HG03565 (cell line): ENCODE data around the gene CCL17.
"Not testable (repeated sequence)": the region's sequence is repeated elsewhere in the genome, so short reads cannot be mapped to it uniquely, and the experiment has no call there.

ENCODE experiments used
- ATAC-seq: cut with Tn5 transposase; IDR thresholded peaks from one replicate; pipeline ENCODE4 v1.9.1; 2021; ENCODE audit warnings: mild to moderate bottlenecking, moderate library complexity; ENCODE audit not compliant: unreplicated experiment

Gene CCL17

GRCh38 chr16:57427824-57428223 is 23.3 kb downstream of the CCL17 start:
- ATAC-seq = no peak

DNA sequence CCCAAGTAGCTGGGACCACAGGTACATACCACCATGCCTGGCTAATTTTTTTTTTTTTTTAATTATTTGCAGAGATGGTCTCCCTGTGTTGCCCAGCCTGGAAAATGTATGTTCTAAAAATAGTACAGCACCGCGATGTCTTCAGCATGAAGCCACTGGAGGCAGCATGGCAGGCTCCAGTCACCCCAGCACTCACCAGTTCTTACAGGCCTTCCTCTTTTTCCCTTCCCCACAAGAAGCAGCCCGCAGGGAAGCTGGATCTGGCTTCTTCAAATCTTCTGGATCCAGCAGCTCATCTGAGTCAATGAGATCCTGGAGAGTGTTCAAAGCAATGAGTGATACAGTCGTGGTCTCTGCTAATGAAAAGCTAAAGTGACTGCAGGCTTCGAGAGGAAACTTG is 26.4 kb downstream of the CCL17 start:
- no peak for ATAC-seq

GRCh38 chr16:57432505-57432904 is 27.9 kb downstream of the CCL17 start:
- ATAC-seq = no peak

GRCh38 chr16:57432989-57433388 is 28.4 kb downstream of the CCL17 start:
- no peak for ATAC-seq

GRCh38 chr16:57434003-57434402 is 29.4 kb downstream of the CCL17 start:
- no peak for ATAC-seq

DNA sequence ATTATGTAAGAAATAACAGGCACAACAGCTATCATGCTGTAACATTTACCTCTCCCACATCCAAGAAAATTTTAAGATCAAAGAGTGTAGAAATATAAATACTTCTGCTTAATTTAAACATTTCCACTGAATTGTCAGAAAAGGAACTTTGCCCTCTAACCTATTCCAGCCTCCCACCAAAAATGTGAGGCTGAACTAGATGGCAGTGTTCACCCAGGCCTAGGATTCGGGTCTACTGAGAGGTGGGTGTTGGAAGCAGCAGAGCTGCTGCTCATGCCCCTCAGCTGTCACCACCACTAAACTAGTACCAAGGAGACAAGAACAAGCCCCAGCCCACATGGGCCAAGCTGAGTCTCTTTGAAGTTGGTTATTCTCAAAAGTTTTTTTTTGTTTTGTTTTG is 31.3 kb downstream of the CCL17 start:
- no peak for ATAC-seq

GRCh38 chr16:57439947-57440346 is 35.4 kb downstream of the CCL17 start:
- not testable (repeated sequence) for ATAC-seq

GRCh38 chr16:57440551-57440950 is 36.0 kb downstream of the CCL17 start:
- not testable (repeated sequence) for ATAC-seq

DNA sequence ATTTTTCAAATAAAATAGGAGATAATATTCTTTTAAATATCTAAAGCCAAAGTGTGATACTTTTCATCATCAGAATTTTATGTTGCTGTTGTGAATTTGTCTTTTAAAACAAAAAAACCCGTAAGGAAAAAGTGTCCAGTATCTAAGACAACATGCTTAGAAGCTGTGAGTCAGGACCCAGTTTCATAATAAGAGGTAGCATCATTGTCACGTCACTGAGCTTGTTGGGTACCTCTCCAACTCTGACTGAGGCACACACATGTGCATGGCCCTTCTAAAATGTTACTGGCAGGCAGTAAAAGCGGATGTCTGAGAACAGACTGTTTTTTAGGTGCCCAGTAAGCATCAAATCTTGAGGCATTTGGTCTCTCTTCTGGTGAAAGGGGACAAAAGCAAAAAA is 40.1 kb downstream of the CCL17 start:
- ATAC-seq = no peak

DNA sequence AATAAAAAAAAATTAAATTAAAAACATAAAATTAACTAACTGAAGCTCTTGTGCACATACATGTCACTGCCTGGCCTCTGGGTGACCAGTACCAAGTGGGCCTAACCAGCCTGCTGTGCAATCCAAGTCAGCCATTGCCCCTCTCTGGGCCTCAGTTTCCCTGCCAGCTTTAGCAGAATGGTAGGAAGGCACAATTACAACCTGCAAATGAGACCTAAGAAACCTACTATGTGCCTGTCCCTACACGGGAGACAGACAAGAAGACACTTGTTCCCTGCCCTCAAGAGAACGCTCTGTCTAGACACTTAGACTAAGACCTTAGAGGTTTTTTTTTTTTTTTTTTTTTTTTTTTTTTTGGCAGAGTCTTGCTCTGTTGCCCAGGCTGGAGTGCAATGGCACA is 40.9 kb downstream of the CCL17 start:
- no peak for ATAC-seq

DNA sequence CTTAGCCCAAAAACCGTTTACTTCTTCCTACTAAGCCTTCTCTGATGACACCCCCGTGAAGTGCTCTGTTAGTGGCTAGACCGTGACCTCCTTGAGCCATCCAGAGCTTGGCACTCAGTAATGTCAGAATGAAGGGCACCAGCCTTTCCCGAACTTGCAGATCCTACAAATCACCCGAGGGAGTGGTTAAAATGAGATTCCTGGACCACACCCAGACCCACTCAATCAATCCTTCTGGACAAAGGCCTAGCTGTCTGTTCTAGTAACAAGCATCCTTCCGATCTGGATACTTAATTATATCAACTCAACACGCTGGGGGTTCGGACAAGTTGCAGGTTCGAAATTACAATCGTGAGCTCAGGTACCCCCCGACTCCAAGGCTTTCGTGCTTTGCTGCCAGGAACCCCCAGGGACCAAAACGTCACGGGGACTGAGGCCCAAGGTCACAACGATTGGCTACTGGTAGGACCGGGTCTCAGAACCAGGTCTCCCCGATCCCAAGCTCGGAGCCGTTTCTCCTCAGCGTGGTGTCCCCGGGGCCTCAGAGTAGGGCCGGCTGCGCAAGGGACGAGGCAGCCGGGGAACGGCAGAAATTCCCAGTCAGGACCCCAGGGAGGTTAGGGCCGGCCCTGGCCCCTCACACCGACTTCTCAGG is 42.1 kb downstream of the CCL17 start:
- ATAC-seq = peak; percentile 21

GRCh38 chr16:57447186-57447962 is 42.8 kb downstream of the CCL17 start, which contains the start of the genes CIAPIN1 and COQ9:
Gene CIAPIN1, minus strand, starts transcription at chr16:57447385. Its CDS starts 6,457 bp downstream, at chr16:57440928.
Gene COQ9, plus strand, starts transcription at chr16:57447479. Its CDS starts 27 bp downstream, at chr16:57447506.
- ATAC-seq = peak; percentile 91

DNA sequence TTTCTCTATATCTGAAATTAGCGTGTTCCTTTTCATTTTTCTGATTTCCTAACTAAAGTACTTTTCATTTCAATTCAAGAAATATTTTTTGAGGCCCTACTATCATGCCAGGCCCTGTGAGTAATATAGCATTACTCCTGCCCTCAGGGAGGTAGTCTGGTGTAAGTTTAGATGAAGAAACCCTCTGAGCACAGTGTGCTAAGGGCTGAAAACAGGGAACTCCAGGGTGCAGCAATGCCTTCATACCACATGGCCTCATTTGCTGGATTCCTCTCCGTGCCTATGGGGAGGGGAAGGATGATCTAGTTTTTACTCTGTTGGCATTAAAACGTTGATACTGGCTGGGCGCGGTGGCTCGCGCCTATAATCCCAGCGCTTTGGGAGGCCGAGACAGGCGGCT is 47.5 kb downstream of the CCL17 start:
- no peak for ATAC-seq

- ATAC-seq = peak; percentile 89
These were observed 57.8 kb downstream of the CCL17 start, which contains the start of gene POLR2C for GRCh38 chr16:57462209-57462977. Gene POLR2C, plus strand, starts transcription at chr16:57462679. Its CDS starts 46 bp downstream, at chr16:57462725.

DNA sequence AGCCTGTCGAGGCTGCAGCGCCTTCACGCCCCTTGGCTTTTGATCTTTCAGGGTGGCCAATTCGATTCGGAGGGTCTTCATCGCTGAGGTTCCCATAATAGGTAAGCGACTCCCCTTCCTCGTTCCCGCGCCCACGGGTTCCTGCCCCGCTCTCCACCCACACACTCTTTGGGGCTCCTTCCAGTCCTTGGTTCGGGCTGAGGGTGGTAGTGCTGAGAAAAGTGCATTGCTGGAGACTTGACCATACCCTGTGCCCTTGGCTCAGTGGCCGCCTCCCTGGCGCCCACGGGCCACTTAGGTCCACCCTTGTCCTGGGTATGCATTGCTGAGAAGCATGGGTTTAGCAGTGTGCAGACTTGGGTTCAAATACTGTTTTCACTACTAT is 58.4 kb downstream of the CCL17 start:
- ATAC-seq = no peak

- ATAC-seq = no peak
These were observed 60.0 kb downstream of the CCL17 start for GRCh38 chr16:57464523-57464922.
